CD4-positive, alpha-beta memory T cell (primary cell): ENCODE measurements around the gene SRBD1. TPM values are rescaled to one million over a fixed set of nuclear protein-coding genes. Genes with fewer than 3 reads are reported as not detected.

Source experiments
- CTCF ChIA-PET: fragments of 350-600 bp; sonication (Branson Sonifier 250); formaldehyde crosslinking; loops from one replicate; lab custom pipeline; 2021; ENCODE audit warnings: inconsistent platforms; ENCODE audit not compliant: partially characterized antibody; lab: Charles Lee
- POLR2A ChIA-PET: fragments of 350-600 bp; sonication (Branson Sonifier 250); formaldehyde crosslinking; loops from one replicate; lab custom pipeline; 2021; ENCODE audit not compliant: partially characterized antibody; lab: Charles Lee
- DNase-seq, 5 donors: peaks; one replicate each; pipeline versions ENCODE4 v3.0.0 to v3.0.0-alpha.2; 2020 to 2022; ENCODE audit warnings: mixed read lengths in 1 of 5
- H3K27ac ChIP-seq: one replicate; pipeline ENCODE4 v1.7.0; 2013; ENCODE audit warnings: low read depth, low read length
- H3K27me3 ChIP-seq: 2 replicates; pipeline ENCODE4 v1.7.0; 2013; ENCODE audit warnings: mild to moderate bottlenecking, low read length, moderate library complexity; ENCODE audit not compliant: insufficient read depth
- H3K36me3 ChIP-seq: 2 replicates; pipeline ENCODE4 v1.7.0; 2013; ENCODE audit warnings: mild to moderate bottlenecking, low read length, moderate library complexity; ENCODE audit not compliant: insufficient read depth
- H3K4me1 ChIP-seq: 2 replicates; pipeline ENCODE4 v1.7.0; 2013; ENCODE audit warnings: mild to moderate bottlenecking, low read length, moderate library complexity; ENCODE audit not compliant: insufficient read depth
- H3K4me3 ChIP-seq, 2 donors: one replicate each; pipeline ENCODE4 v1.7.0; 2013; ENCODE audit warnings: low read length in 2 of 2, mild to moderate bottlenecking in 1 of 2
- H3K9me3 ChIP-seq, 2 donors: one replicate each; pipeline ENCODE4 v1.7.0; 2013; ENCODE audit warnings: low read length in 2 of 2, control low read depth in 1 of 2; ENCODE audit not compliant: control insufficient read depth in 1 of 2
- H3K27ac Mint-ChIP-seq, 7 donors: one replicate each; pipeline ENCODE4 v1.8.0; 2020 to 2021; ENCODE audit warnings: mixed read lengths in 7 of 7, mild to moderate bottlenecking in 6 of 7, inconsistent platforms in 3 of 7, moderate library complexity in 3 of 7
- H3K27me3 Mint-ChIP-seq, 2 donors: one replicate each; pipeline ENCODE4 v1.8.0; 2020 to 2021; ENCODE audit warnings: mixed read lengths in 2 of 2
- H3K36me3 Mint-ChIP-seq, 2 donors: one replicate each; pipeline ENCODE4 v1.8.0; 2020 to 2021; ENCODE audit warnings: mixed read lengths in 2 of 2, inconsistent platforms in 1 of 2, mild to moderate bottlenecking in 1 of 2
- H3K4me1 Mint-ChIP-seq, 4 donors: one replicate each; pipeline ENCODE4 v1.8.0; 2020 to 2021; ENCODE audit warnings: mixed read lengths in 4 of 4, mild to moderate bottlenecking in 1 of 4
- H3K4me3 Mint-ChIP-seq, 8 donors: one replicate each; pipeline ENCODE4 v1.8.0; 2020 to 2021; ENCODE audit warnings: mixed read lengths in 8 of 8, mild to moderate bottlenecking in 7 of 8, moderate library complexity in 6 of 8, inconsistent platforms in 3 of 8
- H3K9me3 Mint-ChIP-seq, 8 donors: one replicate each; pipeline ENCODE4 v1.8.0; 2020 to 2021; ENCODE audit warnings: mixed read lengths in 8 of 8, mild to moderate bottlenecking in 5 of 8, inconsistent platforms in 3 of 8, moderate library complexity in 1 of 8
- intact Hi-C: fragments of 100-400 bp; cut with micrococcal nuclease; formaldehyde crosslinking; loops from one replicate; pipeline ENCODE4 v1.15.1; 2023
- polyA plus RNA-seq, 2 donors: library from polyadenylated mRNA; unstranded; fragments of 300-500 nt; fragmentation: Illumina TruSeq; gene quantifications; one replicate each; pipeline ENCODE4 v1.2.3, GENCODE V29; 2021
- total RNA-seq, 2 experiments: library from RNA; stranded (reverse); gene quantifications; one replicate each; pipeline ENCODE4 v1.2.3, GENCODE V29; 2021

SRBD1 gene
- total and polyA plus RNA-seq, 4 experiments from 2014 or later: 10.0 to 23.7 (median 17.3) TPM

- ChIA-PET POLR2A (no interaction called here), CTCF (interaction anchor here (1.2 kb wide), 1 partner anchor 14 kb away, joined by 3 read pairs; no protein-coding TSS in a partner anchor)
- Histone ChIP-seq H3K27me3 (no peaks in the 10 kb centered on the region), H3K27ac (no peak overlapping the region), H3K9me3 (no peaks in the 10 kb centered on the region), H3K4me1 (no peaks in the 10 kb centered on the region), H3K4me3 (no peak overlapping the region), H3K36me3 (no peaks in the 10 kb centered on the region)
- DNase-seq: no peak
- intact Hi-C loops: no loop called here
- Mint-ChIP-seq H3K9me3 (peaks cover 0 to 3% (median 0%) of the 10 kb centered on the region in 8 donors), H3K27me3 (peaks cover 0 to 2% of the 10 kb centered on the region in 2 donors), H3K27ac (no peak overlapping the region), H3K4me3 (no peak overlapping the region), H3K4me1 (no peaks in the 10 kb centered on the region), H3K36me3 (no peaks in the 10 kb centered on the region)
These were observed 257.2 kb downstream of the SRBD1 start for GRCh38 chr2:45353879-45354278.

GRCh38 chr2:45352506-45352905 is 258.6 kb downstream of the SRBD1 start:
- Mint-ChIP-seq H3K27me3 (peaks cover 0 to 2% of the 10 kb centered on the region in 2 donors), H3K27ac (no peak overlapping the region), H3K4me3 (no peak overlapping the region), H3K9me3 (peaks cover 0 to 3% (median 0%) of the 10 kb centered on the region in 8 donors), H3K4me1 (no peaks in the 10 kb centered on the region), H3K36me3 (no peaks in the 10 kb centered on the region)
- intact Hi-C loops: no loop called here
- Histone ChIP-seq H3K27me3 (no peaks in the 10 kb centered on the region), H3K27ac (no peak overlapping the region), H3K36me3 (no peaks in the 10 kb centered on the region), H3K9me3 (no peaks in the 10 kb centered on the region), H3K4me3 (no peak overlapping the region), H3K4me1 (no peaks in the 10 kb centered on the region)
- POLR2A ChIA-PET: no interaction called here
- CTCF ChIA-PET: no interaction called here
- DNase-seq: no peak

GRCh38 chr2:45345331-45346234 is 265.5 kb downstream of the SRBD1 start:
- Mint-ChIP-seq H3K4me3 (no peak overlapping the region), H3K27ac (no peak overlapping the region), H3K36me3 (no peaks in the 10 kb centered on the region), H3K4me1 (no peaks in the 10 kb centered on the region), H3K9me3 (peaks cover 0 to 3% (median 0%) of the 10 kb centered on the region in 8 donors), H3K27me3 (peaks cover 5 to 11% of the 10 kb centered on the region in 2 donors)
- no peaks in the 10 kb centered on the region for H3K4me1 ChIP-seq
- CTCF ChIA-PET: no interaction called here
- no peak overlapping the region for H3K4me3 ChIP-seq
- intact Hi-C loops: no loop called here
- POLR2A ChIA-PET: no interaction called here
- no peaks in the 10 kb centered on the region for H3K36me3 ChIP-seq
- no peaks in the 10 kb centered on the region for H3K9me3 ChIP-seq
- no peaks in the 10 kb centered on the region for H3K27me3 ChIP-seq
- no peak overlapping the region for H3K27ac ChIP-seq
- no peak for DNase-seq

- Histone ChIP-seq H3K27me3 (no peaks in the 10 kb centered on the region), H3K36me3 (no peaks in the 10 kb centered on the region), H3K9me3 (no peaks in the 10 kb centered on the region), H3K4me3 (no peak overlapping the region), H3K27ac (no peak overlapping the region), H3K4me1 (no peaks in the 10 kb centered on the region)
- DNase-seq: no peak
- ChIA-PET CTCF (no interaction called here), POLR2A (no interaction called here)
- H3K4me1 Mint-ChIP-seq: no peaks in the 10 kb centered on the region
- H3K27me3 Mint-ChIP-seq: peaks cover 5 to 11% of the 10 kb centered on the region in 2 donors
- intact Hi-C loops: no loop called here
- no peak overlapping the region for H3K4me3 Mint-ChIP-seq
- H3K36me3 Mint-ChIP-seq: no peaks in the 10 kb centered on the region
- H3K27ac Mint-ChIP-seq: no peak overlapping the region
- H3K9me3 Mint-ChIP-seq: peaks cover 0 to 3% (median 0%) of the 10 kb centered on the region in 8 donors
These were observed 266.6 kb downstream of the SRBD1 start for GRCh38 chr2:45344502-45344901.

GRCh38 chr2:45344071-45344470 is 267.0 kb downstream of the SRBD1 start:
- no peaks in the 10 kb centered on the region for H3K36me3 Mint-ChIP-seq
- peaks cover 0 to 3% (median 0%) of the 10 kb centered on the region in 8 donors for H3K9me3 Mint-ChIP-seq

GRCh38 chr2:45343251-45344017 is 267.6 kb downstream of the SRBD1 start:
- H3K27ac Mint-ChIP-seq: no peak overlapping the region
- intact Hi-C loops: no loop called here
- H3K36me3 ChIP-seq: no peaks in the 10 kb centered on the region
- no peaks in the 10 kb centered on the region for H3K27me3 ChIP-seq
- H3K9me3 ChIP-seq: no peaks in the 10 kb centered on the region
- DNase-seq: no peak
- H3K4me3 ChIP-seq: no peak overlapping the region
- H3K4me3 Mint-ChIP-seq: no peak overlapping the region
- no peaks in the 10 kb centered on the region for H3K4me1 ChIP-seq
- H3K4me1 Mint-ChIP-seq: no peaks in the 10 kb centered on the region
- no peak overlapping the region for H3K27ac ChIP-seq
- H3K9me3 Mint-ChIP-seq: peaks cover 0 to 3% (median 0%) of the 10 kb centered on the region in 8 donors
- H3K36me3 Mint-ChIP-seq: no peaks in the 10 kb centered on the region
- ChIA-PET POLR2A (no interaction called here), CTCF (no interaction called here)
- peaks cover 5 to 13% of the 10 kb centered on the region in 2 donors for H3K27me3 Mint-ChIP-seq

More at GRCh38 chr2:45344071-45344470, 267.0 kb downstream of the SRBD1 start:
- no peak overlapping the region for H3K4me3 Mint-ChIP-seq
- Histone ChIP-seq H3K27me3 (no peaks in the 10 kb centered on the region), H3K36me3 (no peaks in the 10 kb centered on the region), H3K9me3 (no peaks in the 10 kb centered on the region), H3K4me1 (no peaks in the 10 kb centered on the region), H3K4me3 (no peak overlapping the region), H3K27ac (no peak overlapping the region)
- CTCF ChIA-PET: no interaction called here
- POLR2A ChIA-PET: no interaction called here
- H3K27ac Mint-ChIP-seq: no peak overlapping the region
- intact Hi-C loops: no loop called here
- no peak for DNase-seq
- peaks cover 5 to 13% of the 10 kb centered on the region in 2 donors for H3K27me3 Mint-ChIP-seq
- no peaks in the 10 kb centered on the region for H3K4me1 Mint-ChIP-seq

- H3K36me3 Mint-ChIP-seq: no peaks in the 10 kb centered on the region
- CTCF ChIA-PET: interaction anchor here (1.2 kb wide), 1 partner anchor 14 kb away, joined by 3 read pairs; no protein-coding TSS in a partner anchor
These were observed 270.7 kb downstream of the SRBD1 start for GRCh38 chr2:45340318-45340717.

More at GRCh38 chr2:45340318-45340717, 270.7 kb downstream of the SRBD1 start:
- Mint-ChIP-seq H3K9me3 (no peaks in the 10 kb centered on the region), H3K4me1 (no peaks in the 10 kb centered on the region), H3K4me3 (no peak overlapping the region), H3K27ac (no peak overlapping the region), H3K27me3 (peaks cover 5 to 12% of the 10 kb centered on the region in 2 donors)
- POLR2A ChIA-PET: no interaction called here
- intact Hi-C loops: no loop called here
- H3K27ac ChIP-seq: no peak overlapping the region
- H3K27me3 ChIP-seq: no peaks in the 10 kb centered on the region
- H3K4me3 ChIP-seq: no peak overlapping the region
- no peaks in the 10 kb centered on the region for H3K9me3 ChIP-seq
- no peak for DNase-seq
- H3K36me3 ChIP-seq: no peaks in the 10 kb centered on the region
- no peaks in the 10 kb centered on the region for H3K4me1 ChIP-seq
